Measurements from ENCODE around the gene GRIK5.

DNA sequence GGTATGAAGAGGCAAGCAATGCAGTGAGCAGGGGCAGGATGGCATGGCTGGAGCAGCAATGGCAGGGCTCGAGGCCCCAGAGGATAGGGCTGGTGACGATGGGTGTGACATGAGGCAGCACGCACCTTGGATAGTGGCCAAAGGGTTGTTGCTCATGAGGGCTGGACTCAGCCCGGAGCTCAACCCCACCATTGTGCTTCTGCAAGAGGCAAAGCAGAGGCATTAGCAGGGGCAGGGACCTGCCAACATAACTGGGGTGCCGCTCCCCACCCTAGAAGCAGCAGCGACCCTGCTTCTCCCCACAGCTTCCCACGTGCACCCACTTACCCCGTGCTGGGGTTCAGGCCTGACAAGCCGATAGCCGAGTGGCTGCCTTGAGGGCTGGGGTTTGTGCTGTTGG lies 21.7 kb upstream of the GRIK5 start:
- TF ChIP-seq ZBTB7A (tag by site-specific recombination; IDR thresholded peaks at IDR 0.05; ENCODE audit: low read depth) (no peak), KLF7 (tag by site-specific recombination; IDR thresholded peaks at IDR 0.05; ENCODE audit: borderline replicate concordance) (no peak), ZNF785 (tag by site-specific recombination; IDR thresholded peaks at IDR 0.05) (no peak), SCRT2 (tag by site-specific recombination; IDR thresholded peaks at IDR 0.05) (peak; percentile 45; the same call in 1 of the 2 replicates), BCL11A (tag by site-specific recombination; IDR thresholded peaks at IDR 0.05; ENCODE audit: low read depth) (no peak), ZBTB17 (tag by site-specific recombination; IDR thresholded peaks at IDR 0.05) (peak; percentile 74), HOXA7 (CRISPR knock-in tag; IDR thresholded peaks at IDR 0.05; ENCODE audit: borderline replicate concordance) (no peak)
- TF ChIP-seq, protein P1, sequence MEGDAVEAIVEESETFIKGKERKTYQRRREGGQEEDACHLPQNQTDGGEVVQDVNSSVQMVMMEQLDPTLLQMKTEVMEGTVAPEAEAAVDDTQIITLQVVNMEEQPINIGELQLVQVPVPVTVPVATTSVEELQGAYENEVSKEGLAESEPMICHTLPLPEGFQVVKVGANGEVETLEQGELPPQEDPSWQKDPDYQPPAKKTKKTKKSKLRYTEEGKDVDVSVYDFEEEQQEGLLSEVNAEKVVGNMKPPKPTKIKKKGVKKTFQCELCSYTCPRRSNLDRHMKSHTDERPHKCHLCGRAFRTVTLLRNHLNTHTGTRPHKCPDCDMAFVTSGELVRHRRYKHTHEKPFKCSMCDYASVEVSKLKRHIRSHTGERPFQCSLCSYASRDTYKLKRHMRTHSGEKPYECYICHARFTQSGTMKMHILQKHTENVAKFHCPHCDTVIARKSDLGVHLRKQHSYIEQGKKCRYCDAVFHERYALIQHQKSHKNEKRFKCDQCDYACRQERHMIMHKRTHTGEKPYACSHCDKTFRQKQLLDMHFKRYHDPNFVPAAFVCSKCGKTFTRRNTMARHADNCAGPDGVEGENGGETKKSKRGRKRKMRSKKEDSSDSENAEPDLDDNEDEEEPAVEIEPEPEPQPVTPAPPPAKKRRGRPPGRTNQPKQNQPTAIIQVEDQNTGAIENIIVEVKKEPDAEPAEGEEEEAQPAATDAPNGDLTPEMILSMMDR (tag by site-specific recombination; IDR thresholded peaks at IDR 0.05), result no peak
- TF ChIP-seq, protein P2, sequence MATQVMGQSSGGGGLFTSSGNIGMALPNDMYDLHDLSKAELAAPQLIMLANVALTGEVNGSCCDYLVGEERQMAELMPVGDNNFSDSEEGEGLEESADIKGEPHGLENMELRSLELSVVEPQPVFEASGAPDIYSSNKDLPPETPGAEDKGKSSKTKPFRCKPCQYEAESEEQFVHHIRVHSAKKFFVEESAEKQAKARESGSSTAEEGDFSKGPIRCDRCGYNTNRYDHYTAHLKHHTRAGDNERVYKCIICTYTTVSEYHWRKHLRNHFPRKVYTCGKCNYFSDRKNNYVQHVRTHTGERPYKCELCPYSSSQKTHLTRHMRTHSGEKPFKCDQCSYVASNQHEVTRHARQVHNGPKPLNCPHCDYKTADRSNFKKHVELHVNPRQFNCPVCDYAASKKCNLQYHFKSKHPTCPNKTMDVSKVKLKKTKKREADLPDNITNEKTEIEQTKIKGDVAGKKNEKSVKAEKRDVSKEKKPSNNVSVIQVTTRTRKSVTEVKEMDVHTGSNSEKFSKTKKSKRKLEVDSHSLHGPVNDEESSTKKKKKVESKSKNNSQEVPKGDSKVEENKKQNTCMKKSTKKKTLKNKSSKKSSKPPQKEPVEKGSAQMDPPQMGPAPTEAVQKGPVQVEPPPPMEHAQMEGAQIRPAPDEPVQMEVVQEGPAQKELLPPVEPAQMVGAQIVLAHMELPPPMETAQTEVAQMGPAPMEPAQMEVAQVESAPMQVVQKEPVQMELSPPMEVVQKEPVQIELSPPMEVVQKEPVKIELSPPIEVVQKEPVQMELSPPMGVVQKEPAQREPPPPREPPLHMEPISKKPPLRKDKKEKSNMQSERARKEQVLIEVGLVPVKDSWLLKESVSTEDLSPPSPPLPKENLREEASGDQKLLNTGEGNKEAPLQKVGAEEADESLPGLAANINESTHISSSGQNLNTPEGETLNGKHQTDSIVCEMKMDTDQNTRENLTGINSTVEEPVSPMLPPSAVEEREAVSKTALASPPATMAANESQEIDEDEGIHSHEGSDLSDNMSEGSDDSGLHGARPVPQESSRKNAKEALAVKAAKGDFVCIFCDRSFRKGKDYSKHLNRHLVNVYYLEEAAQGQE (tag by site-specific recombination; IDR thresholded peaks at IDR 0.05), result no peak
